Retina (tissue), 1 donor: ENCODE results near the gene NRSN1.
"Not testable (repeated sequence)": the region's sequence is repeated elsewhere in the genome, so short reads cannot be mapped to it uniquely, and the experiment has no call there.

Source experiments
- DNase-seq: peaks from one replicate; pipeline ENCODE4 v3.0.0-alpha.2; 2016

Gene NRSN1

DNA sequence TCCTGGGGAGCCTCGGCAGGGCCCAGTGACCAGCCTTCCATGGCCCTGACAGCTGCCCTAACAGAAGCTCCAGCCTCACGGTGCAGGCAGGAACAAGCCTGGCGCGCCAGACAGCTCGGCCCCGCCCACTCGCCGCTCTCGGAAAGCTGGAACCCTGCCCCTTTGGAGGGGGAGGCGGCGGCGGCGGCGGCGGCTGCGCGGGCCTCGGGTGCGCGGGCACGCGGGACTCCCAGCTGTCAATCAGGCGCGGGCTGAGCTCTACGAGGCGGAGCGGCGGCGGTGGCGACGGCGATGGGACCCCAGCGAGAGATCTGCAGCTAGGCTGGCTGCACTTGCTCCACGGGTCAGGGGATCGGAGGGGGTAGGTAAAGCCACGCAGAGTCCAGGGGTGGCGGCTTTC is at the start of gene NRSN1:
Gene NRSN1, plus strand, starts transcription at position 236 of the 400 bp plus-strand sequence. CDS start 8,113 bp downstream, outside the sequence.
- DNase-seq, result peak; percentile 80

DNA sequence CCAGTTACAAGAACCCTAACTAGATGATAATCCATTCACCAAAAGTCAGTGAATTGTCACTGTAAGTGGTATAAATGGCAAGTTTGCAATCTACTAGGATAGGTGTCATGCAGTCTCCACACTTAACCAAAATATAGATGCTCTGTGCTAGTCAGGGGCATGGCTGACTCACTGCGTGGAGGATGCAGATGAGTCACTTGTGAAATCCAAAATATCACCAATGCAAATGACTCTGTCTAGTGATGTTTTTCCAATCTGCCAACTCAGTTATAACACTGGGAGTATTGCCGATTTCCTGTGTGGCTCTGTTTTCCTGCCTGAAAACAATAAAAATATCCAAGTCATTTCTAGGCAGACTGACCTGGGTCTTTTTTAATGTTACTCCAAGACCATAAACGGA is 47.8 kb upstream of the NRSN1 start:
- no peak for DNase-seq

DNA sequence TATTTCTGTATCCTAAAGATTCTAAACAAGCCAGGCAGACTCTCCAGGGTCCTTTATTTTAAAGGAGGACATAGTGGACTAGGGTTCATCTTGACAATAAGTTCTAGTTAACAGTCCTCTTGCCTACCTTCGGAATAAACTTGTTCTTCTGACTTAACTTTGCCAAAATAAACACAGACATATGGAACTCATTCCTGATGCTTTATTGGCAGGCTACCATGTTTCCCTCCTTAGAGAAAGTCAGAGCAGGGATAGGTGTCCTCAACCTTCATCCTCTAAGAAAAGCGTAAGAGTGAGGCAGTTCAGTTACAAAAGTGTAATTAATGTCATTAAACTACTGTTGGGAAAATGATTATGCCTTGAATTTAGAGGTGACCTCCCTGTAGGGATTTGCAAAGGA is 46.9 kb upstream of the NRSN1 start:
- no peak for DNase-seq

DNA sequence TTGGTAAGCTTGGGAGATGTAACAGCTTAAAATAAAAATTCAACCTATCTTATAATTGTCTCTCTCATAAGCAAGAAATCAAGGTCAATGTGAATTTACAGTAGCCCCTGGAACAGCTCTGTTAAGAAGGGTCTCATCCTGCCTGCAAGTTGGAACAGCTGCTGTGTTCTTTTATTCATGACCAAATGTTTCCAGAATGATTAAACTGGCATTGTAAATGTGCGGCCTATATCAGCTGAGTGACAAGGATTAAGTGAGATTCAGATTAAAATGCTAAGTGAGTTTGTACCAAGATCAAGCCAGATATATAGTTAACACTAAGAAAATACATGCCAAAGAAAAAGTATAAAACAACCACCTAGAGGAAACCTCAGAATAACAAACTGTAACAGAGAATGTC is 45.3 kb upstream of the NRSN1 start:
- no peak for DNase-seq

DNA sequence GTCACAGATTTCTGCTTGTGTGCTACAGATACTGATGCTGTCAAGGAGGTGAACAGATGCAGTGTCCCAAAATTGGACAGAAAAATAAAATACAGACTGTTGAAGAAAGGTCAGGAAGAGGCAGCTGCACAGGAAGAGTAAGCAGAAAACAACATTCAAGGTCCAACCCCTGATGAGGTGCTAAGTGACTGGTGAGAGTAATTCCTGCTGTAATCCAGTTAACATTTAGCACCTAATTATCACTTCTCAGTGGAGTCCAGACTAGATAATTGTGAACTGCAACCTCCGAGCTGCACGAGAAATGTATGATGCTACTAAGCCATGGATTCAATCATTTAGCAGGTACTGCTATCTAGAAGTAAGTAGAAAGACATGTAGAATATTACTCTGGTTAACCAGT is 36.3 kb upstream of the NRSN1 start:
- no peak for DNase-seq

- DNase-seq, result no peak
These were observed 33.6 kb upstream of the NRSN1 start for GRCh38 chr6:24092407-24092806.

DNA sequence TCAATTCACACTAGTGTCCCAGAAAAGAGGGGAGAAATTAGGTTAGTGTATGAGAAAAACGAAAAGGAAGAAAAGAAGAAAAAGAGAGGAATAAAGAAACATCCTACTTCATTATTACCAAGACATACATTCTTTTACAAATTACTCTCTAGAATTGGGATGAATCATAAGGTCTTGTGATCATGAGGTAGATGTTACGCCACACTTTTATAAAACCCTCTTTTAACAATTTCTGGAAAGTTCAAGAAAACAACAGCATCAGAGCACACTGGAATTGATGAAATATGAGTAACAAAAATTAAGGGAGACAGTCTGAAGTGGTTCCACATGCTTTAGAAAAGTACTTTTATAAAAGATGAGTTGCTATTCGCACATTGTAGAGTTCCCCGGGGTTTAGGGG is 32.6 kb upstream of the NRSN1 start:
- DNase-seq, result no peak

DNA sequence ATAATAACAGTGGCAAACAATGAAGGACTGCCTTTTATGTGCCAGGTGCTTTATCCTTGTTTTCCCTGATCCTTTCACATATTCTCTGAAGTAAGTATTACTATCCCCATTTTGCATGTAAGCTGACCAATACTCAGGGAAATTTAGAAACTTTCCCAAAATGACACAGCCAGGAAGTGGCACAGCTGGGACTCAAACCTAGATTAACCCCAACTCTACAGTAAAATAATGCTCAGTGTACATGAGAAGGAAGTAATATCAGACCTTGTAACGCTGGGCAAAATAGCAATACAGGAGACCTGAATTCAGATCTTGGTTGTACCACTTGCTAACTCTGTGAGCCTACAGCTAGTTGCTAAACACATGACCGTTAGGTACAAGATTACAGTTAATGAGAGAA is 26.8 kb upstream of the NRSN1 start:
- DNase-seq, result no peak

- DNase-seq, result no peak
These were observed 25.8 kb upstream of the NRSN1 start for GRCh38 chr6:24100024-24100769.

GRCh38 chr6:24100770-24101155 is 25.3 kb upstream of the NRSN1 start:
- no peak for DNase-seq

DNA sequence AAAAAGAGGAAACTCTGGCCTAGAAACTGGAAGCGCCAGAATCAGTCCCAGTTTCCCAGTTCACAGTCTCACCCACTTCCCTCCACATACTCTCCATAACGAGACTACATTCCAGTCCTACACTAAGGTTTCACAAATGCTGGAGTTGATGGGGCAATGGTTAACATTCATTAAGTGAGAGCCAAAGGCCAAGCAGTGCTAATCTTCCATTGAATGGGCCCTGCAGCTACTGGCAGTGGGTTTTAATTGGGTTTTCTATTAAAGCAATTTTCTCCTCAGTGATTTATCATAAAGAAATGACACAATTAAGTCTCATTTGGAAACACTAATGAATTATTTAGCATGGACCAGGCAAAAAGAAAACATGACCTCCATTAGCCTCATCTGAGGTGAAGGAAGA is 20.8 kb upstream of the NRSN1 start:
- DNase-seq, result peak; percentile 81

DNA sequence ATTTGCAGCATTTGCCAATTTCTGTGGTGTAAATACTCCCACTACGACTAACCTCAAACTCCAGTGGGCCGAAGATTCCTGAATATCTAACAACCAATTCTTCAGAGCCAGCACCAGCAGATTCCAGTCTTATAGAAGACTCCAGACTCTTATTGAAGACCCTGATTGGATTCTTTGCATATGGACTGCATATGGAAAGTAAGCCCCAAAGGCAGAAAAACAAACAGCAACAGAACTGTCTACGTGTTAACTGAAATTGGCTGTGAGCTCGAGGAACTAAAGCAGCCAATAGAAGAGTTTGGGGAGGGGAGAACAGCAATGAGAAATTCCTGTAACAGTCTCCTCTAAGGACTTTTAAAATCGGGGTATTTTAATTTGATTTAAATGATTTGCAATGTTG is 19.7 kb upstream of the NRSN1 start:
- no peak for DNase-seq

DNA sequence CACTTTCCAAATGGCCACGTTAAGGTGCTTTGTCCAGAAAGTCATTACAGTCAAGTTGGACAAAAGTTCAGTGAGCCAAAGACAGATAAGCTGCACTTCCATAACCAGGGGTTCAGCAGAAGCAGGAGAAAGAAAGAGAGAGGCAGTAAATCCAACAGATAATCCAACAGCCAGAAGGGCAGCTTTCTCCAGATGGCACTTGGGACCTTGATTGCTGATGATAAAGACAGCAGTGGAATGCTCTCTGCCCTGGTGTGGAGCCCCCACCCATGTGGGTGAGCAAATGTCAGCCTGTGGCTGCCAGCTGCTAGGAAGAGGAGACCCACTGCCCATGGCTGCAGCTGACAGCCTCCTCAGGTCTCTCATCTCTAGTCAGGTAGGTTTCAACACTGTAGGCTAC is 18.7 kb upstream of the NRSN1 start:
- DNase-seq, result peak; percentile 23

DNA sequence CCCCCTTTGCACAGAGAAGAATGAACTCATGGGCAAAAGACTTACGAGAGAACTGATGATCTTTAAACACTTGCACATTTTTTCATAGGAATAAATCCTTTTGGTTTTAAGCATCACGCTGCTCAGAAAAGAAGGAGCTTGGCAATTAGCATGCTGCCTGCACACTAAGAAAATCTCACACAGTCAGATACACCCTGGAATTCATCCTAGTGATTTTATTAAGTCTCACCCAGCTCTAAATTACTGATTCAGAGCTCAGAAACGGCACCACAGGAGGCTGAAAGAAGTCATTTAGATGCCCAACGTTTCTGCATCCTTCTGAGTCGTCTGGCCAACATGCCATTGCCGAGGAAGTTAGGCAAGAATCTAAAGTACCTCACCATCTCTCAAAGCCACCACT is 18.0 kb upstream of the NRSN1 start:
- DNase-seq, result no peak

- DNase-seq, result no peak
These were observed 15.6 kb upstream of the NRSN1 start for GRCh38 chr6:24110417-24110816.

DNA sequence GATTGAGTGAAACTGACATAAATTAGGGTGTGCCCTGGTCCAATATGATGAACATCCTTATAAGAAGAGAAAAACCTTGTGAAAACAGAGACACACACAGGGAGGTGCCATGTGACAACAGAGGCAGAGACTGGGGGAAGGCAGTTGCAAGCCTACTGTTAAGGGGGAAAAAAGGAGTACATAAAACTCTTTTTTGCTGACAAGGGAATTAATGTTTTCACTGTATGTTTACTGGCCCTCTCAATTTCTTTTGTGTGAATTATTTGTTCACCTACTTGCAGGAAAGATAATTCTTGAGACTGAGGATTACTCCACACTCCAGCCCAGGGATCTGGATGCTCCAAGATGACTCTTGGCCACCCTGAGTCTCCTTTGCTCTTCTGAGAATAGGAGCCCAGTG is 12.1 kb upstream of the NRSN1 start:
- DNase-seq, result no peak

GRCh38 chr6:24117021-24117420 is 9.0 kb upstream of the NRSN1 start:
- DNase-seq, result no peak

DNA sequence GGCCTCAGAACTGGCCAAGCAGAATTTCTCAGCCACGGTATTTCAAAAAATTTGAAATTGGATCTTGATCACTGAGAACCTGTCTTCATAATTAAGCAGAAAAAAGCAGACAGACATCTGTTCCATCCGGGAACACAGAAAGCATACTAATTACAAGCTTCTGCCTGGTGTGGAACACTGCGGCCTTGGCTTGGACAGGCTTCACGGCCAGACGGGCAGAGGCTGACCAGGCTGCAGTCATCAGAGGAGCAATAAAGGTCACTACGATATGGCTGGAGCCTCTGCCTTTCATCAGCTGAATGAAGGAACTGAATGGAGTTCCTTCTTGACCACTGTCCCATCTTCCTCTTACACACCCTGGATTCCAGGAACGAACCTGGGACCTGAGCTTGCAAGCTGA is 3.9 kb upstream of the NRSN1 start:
- DNase-seq, result peak; percentile 35

DNA sequence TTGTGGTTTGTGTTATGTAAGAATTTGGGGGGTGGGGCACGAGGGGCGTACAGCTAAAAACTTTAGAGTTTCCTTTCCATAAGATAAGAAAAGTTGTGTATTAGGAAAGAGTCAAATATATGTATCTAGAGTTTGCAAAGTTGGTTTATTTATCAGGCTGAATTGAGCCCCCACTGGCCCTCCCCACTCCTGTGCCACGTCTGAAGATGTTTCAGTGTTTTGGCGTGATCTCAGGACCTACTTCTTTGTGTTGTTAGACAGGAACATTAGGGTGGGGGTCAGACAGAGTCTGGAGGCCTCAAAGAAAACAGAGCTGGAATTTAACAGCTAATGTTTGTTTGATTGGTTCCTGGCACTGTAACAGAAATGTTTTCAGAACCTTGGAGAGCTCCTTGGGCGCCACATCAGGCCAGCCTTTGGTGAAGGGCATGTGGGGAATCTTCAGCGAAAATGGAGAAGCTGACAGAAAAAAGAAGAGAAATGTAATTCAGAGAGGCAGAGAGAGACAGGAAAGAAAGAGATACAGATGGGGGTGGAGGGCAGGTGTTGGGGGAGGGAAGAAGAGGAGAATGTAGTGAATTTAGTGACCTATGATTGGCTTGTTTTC is 674 bp downstream of the NRSN1 start:
- DNase-seq, result peak; percentile 72

- no peak for DNase-seq
These were observed 1.3 kb downstream of the NRSN1 start for GRCh38 chr6:24127316-24127715.

DNA sequence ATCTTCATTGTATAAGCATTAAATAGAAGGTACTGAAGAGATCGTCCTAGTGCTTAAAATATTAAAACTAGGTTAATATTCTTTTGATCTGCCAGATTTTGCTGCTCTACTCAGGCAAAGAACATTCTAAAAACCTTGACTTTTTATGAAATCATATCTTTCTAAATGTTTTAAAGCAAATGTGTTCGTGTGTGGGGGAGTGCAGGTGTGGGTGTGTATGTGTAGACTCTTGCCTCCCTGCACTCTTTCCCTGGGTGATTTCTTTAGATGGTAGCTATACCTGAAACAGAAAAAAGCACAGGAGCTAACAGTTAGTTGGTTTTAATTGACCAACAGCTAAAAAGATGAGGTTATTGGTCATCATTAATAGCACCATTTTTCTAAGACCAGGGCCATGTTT is 5.7 kb downstream of the NRSN1 start:
- no peak for DNase-seq

DNA sequence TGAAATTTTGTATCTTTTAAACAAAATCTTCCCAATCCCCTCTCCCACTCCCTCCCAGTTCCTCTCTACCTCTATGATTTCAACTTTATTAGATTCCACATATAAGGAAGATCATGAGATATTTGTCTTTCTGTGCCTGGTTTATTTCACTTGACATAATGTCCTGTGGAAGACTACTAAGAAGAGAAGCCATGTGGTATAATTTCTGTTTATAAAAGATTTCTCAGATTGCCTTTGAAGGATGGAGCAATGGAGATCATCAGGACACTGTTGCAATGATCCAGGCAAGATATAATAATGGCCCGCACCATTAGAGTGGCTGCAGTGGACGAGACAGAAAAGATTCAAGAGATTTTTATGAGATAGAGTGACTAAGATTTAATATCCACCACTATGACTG is 13.1 kb downstream of the NRSN1 start:
- DNase-seq, result no peak

GRCh38 chr6:24139639-24140038 is 13.6 kb downstream of the NRSN1 start:
- DNase-seq, result no peak

- no peak for DNase-seq
These were observed 14.6 kb downstream of the NRSN1 start for GRCh38 chr6:24140591-24140990.

DNA sequence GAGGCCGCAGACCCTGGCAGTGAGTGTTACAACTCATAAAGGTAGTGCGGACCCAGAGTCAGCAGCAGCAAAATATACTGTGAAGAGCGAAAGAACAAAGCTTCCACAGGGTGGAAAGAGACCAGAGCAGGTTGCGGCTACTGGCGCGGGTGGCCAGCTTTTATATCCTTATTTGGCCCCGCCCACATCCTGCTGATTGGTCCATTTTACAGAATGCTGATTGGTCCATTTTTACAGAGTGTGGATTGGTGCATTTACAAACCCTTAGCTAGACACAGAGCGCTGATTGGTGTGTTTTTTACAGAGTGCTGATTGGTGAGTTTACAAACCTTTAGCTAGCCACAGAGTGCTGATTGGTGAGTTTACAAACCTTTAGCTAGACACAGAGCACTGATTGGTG is 16.7 kb downstream of the NRSN1 start:
- DNase-seq, result not testable (repeated sequence)
